Thyroid gland (tissue), 4 donors: Measurements from ENCODE around the gene GLIPR2. TPM values are rescaled to one million over a fixed set of nuclear protein-coding genes. Genes with fewer than 3 reads are reported as not detected.
A peak's percentile ranks its signal among the peaks of the same experiment; 100 is the strongest.

Source experiments
- DNase-seq, 2 donors: peaks; one replicate each; pipeline ENCODE4 v3.0.0-alpha.2; 2019
- H3K27ac ChIP-seq, 3 donors: fragments of 200-600 bp; sonication (generic); 1 replicate in 2 of 3; 2 replicates in 1 of 3; pipeline ENCODE4 v1.5.1; 2016 to 2019; ENCODE audit warnings: mild to moderate bottlenecking in 1 of 3, moderate library complexity in 1 of 3
- H3K27me3 ChIP-seq: fragments of 200-600 bp; sonication (generic); one replicate; pipeline ENCODE4 v1.5.1; 2019
- H3K36me3 ChIP-seq, 2 donors: fragments of 200-600 bp; sonication (generic); one replicate each; pipeline ENCODE4 v1.5.1; 2016 to 2019
- H3K4me1 ChIP-seq, 2 donors: fragments of 200-600 bp; sonication (generic); one replicate each; pipeline ENCODE4 v1.5.1; 2017 to 2019
- H3K4me3 ChIP-seq, 3 donors: fragments of 200-600 bp; sonication (generic); replicated peaks in 1 of 3; 1 replicate in 2 of 3; 2 replicates in 1 of 3; pipeline ENCODE4 v1.5.1; 2016; ENCODE audit warnings: mild to moderate bottlenecking in 1 of 3
- H3K9me3 ChIP-seq: fragments of 200-600 bp; sonication (generic); one replicate; pipeline ENCODE4 v1.5.1; 2017
- POLR2A ChIP-seq, 2 donors: fragments of 450-650 bp; IDR thresholded peaks; one replicate each; pipeline ENCODE4 v1.6.1; 2017; ENCODE audit warnings: antibody characterized with exemption in 2 of 2, mild to moderate bottlenecking in 2 of 2, moderate library complexity in 1 of 2
- WGBS, 2 donors: methylation state at CpG; one replicate each; pipeline ENCODE4 v1.1.5; 2017; 5-methylcytosine and 5-hydroxymethylcytosine counted together
- intact Hi-C: fragments of 100-400 bp; cut with DNase I; formaldehyde crosslinking; loops from one replicate; pipeline ENCODE4 v1.15.1; 2023
- total RNA-seq, 4 donors: library from RNA; depleted of rRNA; stranded (reverse); fragments of >200 nt; gene quantifications; one replicate each; pipeline ENCODE4 v1.2.3, GENCODE V29; 2016
- TF ChIP-seq, protein P1 (sequence below), 6 experiments: fragments of 200-600 bp in 3 of 6; fragments of 450-650 bp in 3 of 6; sonication (generic) in 3 of 6; IDR thresholded peaks; one replicate each; pipeline ENCODE4 v1.5.1; 2016 to 2019; ENCODE audit warnings: antibody characterized with exemption in 6 of 6, mild to moderate bottlenecking in 2 of 6, inconsistent platforms in 1 of 6, moderate library complexity in 1 of 6

GLIPR2 gene
- total RNA-seq, 4 donors from 2014 or later, result 15.6 to 25.1 (median 20.4) TPM

DNA sequence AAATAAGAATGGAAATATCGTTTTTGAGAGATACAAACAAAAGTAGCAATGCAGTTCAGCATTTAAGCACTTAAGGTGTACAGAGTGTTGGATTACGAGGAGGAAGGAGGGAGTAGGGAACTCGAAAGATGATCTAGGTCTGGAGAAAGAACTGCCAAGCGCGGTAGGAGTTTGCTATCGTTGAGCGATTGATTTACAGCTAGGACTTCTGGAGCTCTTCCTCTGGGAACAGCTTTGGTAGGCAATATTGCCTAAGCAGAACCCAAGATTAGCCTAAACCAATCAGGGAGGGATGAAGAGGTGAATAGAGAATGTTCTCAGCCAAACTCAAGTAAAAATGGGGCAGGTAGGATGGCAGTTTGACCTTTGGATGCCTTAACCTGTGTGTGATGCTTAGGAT lies 55.2 kb downstream of the GLIPR2 start:
- 0 to 1% methylated on average over 7 of the region's 7 CpGs for WGBS, 2 donors
- Histone ChIP-seq H3K27me3 (no peaks in the 10 kb centered on the region), H3K4me3 (peak overlapping the region; percentile 79 to 92 (median 84)), H3K27ac (peak overlapping the region in 2 of 3 donors; percentile 76 to 88), H3K9me3 (no peaks in the 10 kb centered on the region), H3K36me3 (peaks cover 0 to 5% of the 10 kb centered on the region in 2 donors), H3K4me1 (peaks cover 44 to 45% of the 10 kb centered on the region in 2 donors)
- no peak for TF ChIP-seq POLR2A (IDR thresholded peaks at IDR 0.05)
- TF ChIP-seq, protein P1, sequence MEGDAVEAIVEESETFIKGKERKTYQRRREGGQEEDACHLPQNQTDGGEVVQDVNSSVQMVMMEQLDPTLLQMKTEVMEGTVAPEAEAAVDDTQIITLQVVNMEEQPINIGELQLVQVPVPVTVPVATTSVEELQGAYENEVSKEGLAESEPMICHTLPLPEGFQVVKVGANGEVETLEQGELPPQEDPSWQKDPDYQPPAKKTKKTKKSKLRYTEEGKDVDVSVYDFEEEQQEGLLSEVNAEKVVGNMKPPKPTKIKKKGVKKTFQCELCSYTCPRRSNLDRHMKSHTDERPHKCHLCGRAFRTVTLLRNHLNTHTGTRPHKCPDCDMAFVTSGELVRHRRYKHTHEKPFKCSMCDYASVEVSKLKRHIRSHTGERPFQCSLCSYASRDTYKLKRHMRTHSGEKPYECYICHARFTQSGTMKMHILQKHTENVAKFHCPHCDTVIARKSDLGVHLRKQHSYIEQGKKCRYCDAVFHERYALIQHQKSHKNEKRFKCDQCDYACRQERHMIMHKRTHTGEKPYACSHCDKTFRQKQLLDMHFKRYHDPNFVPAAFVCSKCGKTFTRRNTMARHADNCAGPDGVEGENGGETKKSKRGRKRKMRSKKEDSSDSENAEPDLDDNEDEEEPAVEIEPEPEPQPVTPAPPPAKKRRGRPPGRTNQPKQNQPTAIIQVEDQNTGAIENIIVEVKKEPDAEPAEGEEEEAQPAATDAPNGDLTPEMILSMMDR (IDR thresholded peaks at IDR 0.05), result no peak
- intact Hi-C loops, result no loop called here
- DNase-seq, result no peak

DNA sequence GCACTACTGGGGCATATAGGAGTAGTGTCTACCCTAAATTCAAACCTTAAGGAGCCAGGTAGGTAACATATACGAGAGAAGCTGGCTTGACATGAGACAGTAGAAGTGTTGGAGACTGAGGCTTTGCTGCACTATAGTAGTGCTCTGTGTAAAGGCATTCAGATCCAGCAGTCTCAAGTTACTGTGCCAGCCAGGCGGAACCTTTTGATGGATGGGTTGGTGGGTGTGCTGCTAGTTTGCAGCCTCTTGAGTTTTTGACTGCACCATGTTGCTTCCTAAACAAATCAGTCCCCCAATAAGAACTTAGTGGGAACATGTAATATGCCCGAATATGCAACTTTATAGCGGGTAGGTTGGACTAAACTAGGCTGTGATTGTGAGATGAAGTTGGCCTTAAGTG lies 55.7 kb downstream of the GLIPR2 start:
- 54 to 62% methylated on average over 4 of the region's 4 CpGs for WGBS, 2 donors
- TF ChIP-seq, protein P1 (IDR thresholded peaks at IDR 0.05), result no peak
- TF ChIP-seq POLR2A (IDR thresholded peaks at IDR 0.05), result no peak
- no peaks in the 10 kb centered on the region for H3K9me3 ChIP-seq
- H3K4me3 ChIP-seq, result peak overlapping the region in 1 of 3 donors; percentile 84
- H3K36me3 ChIP-seq, result peaks cover 0 to 5% of the 10 kb centered on the region in 2 donors
- no peaks in the 10 kb centered on the region for H3K27me3 ChIP-seq
- peak in 1 of 2 donors; percentile 33 for DNase-seq
- H3K27ac ChIP-seq, result peak overlapping the region in 2 of 3 donors; percentile 13 to 76
- intact Hi-C loops, result no loop called here
- H3K4me1 ChIP-seq, result peaks cover 42% of the 10 kb centered on the region in 2 donors

DNA sequence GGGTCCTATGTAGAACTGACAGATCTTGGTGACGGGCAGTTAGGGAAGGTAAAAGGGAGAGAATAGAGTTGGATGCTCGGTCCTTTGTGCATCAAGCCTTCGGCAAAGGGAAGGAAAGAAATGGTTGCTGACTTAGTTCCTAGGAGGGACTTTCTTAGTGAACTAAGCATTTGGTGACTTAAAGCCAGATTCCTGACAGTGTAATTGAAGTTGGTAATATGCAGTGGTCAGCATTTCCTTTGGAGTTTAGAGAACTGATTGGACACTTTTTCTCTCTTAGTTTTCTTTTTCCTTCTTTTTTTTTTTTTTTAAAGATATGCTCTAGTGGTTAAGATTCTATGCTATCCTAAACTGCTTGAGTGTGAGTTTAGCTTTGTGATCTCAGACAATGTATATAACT lies 56.5 kb downstream of the GLIPR2 start:
- no peak for DNase-seq
- intact Hi-C loops, result no loop called here
- no peak overlapping the region for H3K4me3 ChIP-seq
- TF ChIP-seq POLR2A (IDR thresholded peaks at IDR 0.05), result no peak
- H3K27ac ChIP-seq, result peak overlapping the region in 2 of 3 donors; percentile 54 to 76
- 50 to 52% methylated on average over 3 of the region's 3 CpGs for WGBS, 2 donors
- peaks cover 37 to 38% of the 10 kb centered on the region in 2 donors for H3K4me1 ChIP-seq
- H3K27me3 ChIP-seq, result no peaks in the 10 kb centered on the region
- H3K36me3 ChIP-seq, result peaks cover 1 to 5% of the 10 kb centered on the region in 2 donors
- H3K9me3 ChIP-seq, result no peaks in the 10 kb centered on the region

DNA sequence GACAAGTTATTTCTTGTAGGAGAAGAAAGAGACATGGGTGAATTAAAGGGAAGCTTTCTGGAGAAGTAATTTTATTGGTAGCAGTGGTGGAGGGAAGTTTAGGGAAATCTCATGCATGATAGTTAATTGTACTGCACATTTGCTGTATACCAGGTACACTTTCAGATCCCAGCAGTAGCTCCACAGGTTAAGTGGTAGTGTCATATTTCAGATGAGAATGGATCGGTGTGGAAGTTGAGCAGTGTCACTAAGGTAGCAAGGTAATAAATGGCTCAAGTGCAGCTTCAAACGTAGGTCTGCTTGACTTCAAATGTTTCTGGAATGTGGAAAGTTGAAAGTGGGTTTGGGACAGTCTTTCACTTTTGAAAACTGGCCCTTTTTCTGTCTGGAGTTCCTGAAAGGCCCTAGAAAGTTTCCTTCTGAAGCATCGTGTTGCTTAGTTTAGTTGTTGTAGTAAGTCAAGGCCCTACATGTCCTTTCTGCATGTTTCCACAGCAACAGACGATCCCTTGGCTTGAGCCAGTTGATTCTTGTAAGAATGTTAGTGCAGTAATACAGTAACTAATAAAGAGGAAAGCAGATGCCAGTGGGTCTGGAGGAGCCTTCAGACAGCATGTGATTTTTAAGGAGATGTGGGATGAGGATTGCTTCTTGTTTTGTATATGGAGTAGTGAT lies 57.9 kb downstream of the GLIPR2 start:
- no peak overlapping the region for H3K4me3 ChIP-seq
- no peak for TF ChIP-seq POLR2A (IDR thresholded peaks at IDR 0.05)
- TF ChIP-seq, protein P1 (IDR thresholded peaks at IDR 0.05), result no peak
- intact Hi-C loops, result no loop called here
- peak overlapping the region; percentile 2 to 54 (median 34) for H3K27ac ChIP-seq
- peaks cover 5 to 13% of the 10 kb centered on the region in 2 donors for H3K36me3 ChIP-seq
- H3K4me1 ChIP-seq, result peaks cover 37 to 38% of the 10 kb centered on the region in 2 donors
- no peaks in the 10 kb centered on the region for H3K9me3 ChIP-seq
- peak in 1 of 2 donors; percentile 27 for DNase-seq
- 22 to 24% methylated on average over 4 of the region's 4 CpGs for WGBS, 2 donors
- no peaks in the 10 kb centered on the region for H3K27me3 ChIP-seq

DNA sequence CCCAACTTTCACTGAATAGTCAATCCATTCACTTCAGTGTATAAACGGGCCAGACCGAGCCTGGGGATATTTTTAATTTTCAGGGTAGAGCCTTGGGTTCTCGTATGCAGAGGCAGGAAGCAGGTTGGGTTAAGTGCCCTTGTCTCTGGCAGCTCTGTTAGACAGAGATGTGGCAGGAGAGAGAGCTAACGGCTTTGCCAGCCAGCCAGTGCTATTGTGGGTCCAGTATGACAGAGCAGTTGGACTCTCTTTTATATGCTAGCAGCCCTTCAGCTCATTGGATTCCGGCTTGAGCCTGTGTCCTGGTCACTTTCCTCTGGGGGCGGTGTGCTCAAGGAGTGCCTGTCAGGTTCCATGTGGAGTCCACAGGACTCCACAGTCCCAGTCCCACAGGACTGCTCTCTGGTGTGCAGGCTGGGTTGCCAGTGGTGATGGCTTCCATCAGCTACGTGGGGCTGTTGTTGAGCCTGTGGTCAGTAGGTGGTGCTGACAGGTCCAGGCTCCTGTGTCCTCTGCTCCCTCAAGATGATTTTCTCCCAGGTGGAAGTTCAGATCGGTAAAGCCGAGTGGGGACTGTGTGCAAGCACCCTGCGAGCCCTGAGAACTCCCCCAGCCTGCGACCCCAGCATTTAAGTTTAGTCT lies 68.5 kb downstream of the GLIPR2 start:
- 87 to 91% methylated on average over 9 to 11 of the region's 11 CpGs for WGBS, 2 donors
- Histone ChIP-seq H3K9me3 (no peaks in the 10 kb centered on the region), H3K27me3 (no peaks in the 10 kb centered on the region), H3K27ac (no peak overlapping the region), H3K4me3 (no peak overlapping the region), H3K36me3 (peaks cover 71 to 88% of the 10 kb centered on the region in 2 donors), H3K4me1 (peaks cover 0 to 21% of the 10 kb centered on the region in 2 donors)
- DNase-seq, result no peak
- intact Hi-C loops, result no loop called here
- TF ChIP-seq, protein P1 (IDR thresholded peaks at IDR 0.05), result no peak
- no peak for TF ChIP-seq POLR2A (IDR thresholded peaks at IDR 0.05)
